ENCODE data around the gene CYBC1. TPM values are rescaled to one million over a fixed set of nuclear protein-coding genes. Genes with fewer than 3 reads are reported as not detected.

Gene CYBC1
- total and polyA plus RNA-seq, 10 donors, result 105 to 333 (median 284) TPM

DNA sequence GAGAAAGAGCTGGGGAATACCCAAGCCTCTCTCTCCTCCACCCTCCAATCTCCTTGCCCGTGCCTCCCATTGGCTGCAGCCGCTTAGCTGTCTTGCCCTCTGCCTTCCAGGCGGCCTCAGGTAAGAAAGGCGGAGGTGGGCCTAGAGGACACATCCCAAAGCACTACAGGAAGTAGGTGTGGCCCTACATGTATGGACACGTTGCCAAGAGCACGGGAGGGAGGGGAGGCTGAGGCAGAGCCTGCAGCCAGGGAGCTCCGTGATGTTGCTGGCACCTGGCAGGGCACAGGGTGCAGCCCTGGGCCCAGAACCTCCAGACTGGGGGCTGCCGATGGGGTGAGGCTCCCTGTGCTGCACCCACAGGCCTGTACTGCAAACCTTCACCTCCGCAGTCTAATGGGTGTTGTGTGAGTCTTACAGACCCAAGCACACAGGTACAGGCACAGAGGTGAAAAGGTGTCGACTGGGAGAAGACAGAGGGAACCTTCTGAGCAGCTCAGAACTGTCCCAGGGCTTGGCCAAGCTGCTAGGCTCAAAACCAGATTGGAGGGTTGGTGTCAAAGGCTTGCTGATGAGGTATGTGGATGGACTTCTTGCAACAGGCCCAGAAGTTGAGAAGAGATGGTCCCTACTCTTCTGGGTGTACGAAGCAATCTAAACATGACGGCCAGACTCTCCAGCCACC, 45.4 kb upstream of the CYBC1 start:
- no peak for DNase-seq
- WGBS, 5 donors, result 67 to 81% (median 77%) methylated on average over 11 to 12 of the region's 12 CpGs
- no peaks in the 10 kb centered on the region for H3K9me3 ChIP-seq
- peak overlapping the region in 4 of 8 donors; percentile 80 to 92 (median 89) for H3K27ac ChIP-seq
- H3K27me3 ChIP-seq (replicated peaks in 1 of 7), result no peaks in the 10 kb centered on the region
- TF ChIP-seq POLR2A (IDR thresholded peaks at IDR 0.05), result no peak
- TF ChIP-seq, protein P1, sequence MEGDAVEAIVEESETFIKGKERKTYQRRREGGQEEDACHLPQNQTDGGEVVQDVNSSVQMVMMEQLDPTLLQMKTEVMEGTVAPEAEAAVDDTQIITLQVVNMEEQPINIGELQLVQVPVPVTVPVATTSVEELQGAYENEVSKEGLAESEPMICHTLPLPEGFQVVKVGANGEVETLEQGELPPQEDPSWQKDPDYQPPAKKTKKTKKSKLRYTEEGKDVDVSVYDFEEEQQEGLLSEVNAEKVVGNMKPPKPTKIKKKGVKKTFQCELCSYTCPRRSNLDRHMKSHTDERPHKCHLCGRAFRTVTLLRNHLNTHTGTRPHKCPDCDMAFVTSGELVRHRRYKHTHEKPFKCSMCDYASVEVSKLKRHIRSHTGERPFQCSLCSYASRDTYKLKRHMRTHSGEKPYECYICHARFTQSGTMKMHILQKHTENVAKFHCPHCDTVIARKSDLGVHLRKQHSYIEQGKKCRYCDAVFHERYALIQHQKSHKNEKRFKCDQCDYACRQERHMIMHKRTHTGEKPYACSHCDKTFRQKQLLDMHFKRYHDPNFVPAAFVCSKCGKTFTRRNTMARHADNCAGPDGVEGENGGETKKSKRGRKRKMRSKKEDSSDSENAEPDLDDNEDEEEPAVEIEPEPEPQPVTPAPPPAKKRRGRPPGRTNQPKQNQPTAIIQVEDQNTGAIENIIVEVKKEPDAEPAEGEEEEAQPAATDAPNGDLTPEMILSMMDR (IDR thresholded peaks at IDR 0.05 in 8 of 11, conservative IDR thresholded peaks at IDR 0.05 in 3 of 11), result peak in 1 of 11 experiments; percentile 8
- TF ChIP-seq POLR2AphosphoS5 (IDR thresholded peaks at IDR 0.05), result no peak
- H3K4me1 ChIP-seq, result peaks cover 5 to 55% (median 44%) of the 10 kb centered on the region in 6 donors
- H3K4me3 ChIP-seq, result peak overlapping the region in 1 of 8 donors; percentile 85
- H3K36me3 ChIP-seq, result no peaks in the 10 kb centered on the region
- intact Hi-C loops (cut with DNase I; ENCODE audit: low total_unique reads), result loop anchor here (10.0 kb wide), 1 partner anchor 59 kb away; no protein-coding TSS in a partner anchor

DNA sequence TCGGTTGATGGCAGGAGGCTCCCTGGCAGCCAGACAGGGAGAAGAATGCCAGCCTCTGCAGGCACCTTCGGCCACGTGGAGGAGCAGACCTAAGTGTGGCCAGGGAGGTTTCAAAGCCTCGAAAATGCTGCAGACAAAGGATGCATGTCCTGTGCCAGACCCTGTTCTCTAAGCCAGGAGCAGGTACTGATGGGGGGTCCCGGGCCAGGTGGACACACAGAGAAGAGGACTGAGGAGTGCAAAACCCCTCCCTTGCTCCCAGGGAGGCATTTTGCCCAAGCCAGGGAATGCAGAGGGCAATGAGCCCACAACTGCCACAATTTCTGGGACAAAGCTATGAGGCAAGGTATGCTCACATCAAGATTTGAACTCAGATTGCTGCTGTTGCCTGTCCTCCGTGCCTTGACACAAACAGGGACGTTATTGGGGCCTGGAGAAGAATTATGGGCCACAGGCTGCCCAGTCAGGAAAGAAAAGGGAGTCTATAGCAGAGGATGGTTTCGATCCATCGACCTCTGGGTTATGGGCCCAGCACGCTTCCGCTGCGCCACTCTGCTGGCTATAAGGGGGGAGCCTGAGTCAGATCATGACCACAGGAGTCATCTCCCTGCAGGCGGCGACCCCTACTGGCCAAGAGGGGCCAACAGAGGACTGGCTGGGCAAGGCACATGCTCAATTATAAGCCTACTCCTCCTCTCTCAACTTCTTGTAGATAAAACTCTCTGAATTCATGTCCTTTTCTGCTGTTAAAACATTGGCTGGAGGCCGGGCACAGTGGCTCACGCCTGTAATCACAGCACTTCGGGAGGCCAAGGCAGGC, 43.9 kb upstream of the CYBC1 start:
- Histone ChIP-seq H3K4me1 (peaks cover 5 to 52% (median 44%) of the 10 kb centered on the region in 6 donors), H3K27ac (peak overlapping the region in 5 of 8 donors; percentile 35 to 90 (median 58)), H3K9me3 (no peaks in the 10 kb centered on the region), H3K27me3 (replicated peaks in 1 of 7) (no peaks in the 10 kb centered on the region), H3K36me3 (peaks cover 0 to 12% (median 0%) of the 10 kb centered on the region in 6 donors), H3K4me3 (peak overlapping the region in 1 of 8 donors; percentile 43)
- intact Hi-C loops (cut with DNase I; ENCODE audit: low total_unique reads), result loop anchor here (10.0 kb wide), 1 partner anchor 60 kb away; no protein-coding TSS in a partner anchor
- peak; percentile 96 for DNase-seq
- 8 to 14% (median 12%) methylated on average over 15 to 17 of the region's 17 CpGs for WGBS, 5 donors
- TF ChIP-seq POLR2AphosphoS5 (IDR thresholded peaks at IDR 0.05), result peak; percentile 67 to 76 (median 68)
- TF ChIP-seq, protein P1 (IDR thresholded peaks at IDR 0.05 in 8 of 11, conservative IDR thresholded peaks at IDR 0.05 in 3 of 11), result peak; percentile 87 to 99 (median 95)
- no peak for TF ChIP-seq POLR2A (IDR thresholded peaks at IDR 0.05)

DNA sequence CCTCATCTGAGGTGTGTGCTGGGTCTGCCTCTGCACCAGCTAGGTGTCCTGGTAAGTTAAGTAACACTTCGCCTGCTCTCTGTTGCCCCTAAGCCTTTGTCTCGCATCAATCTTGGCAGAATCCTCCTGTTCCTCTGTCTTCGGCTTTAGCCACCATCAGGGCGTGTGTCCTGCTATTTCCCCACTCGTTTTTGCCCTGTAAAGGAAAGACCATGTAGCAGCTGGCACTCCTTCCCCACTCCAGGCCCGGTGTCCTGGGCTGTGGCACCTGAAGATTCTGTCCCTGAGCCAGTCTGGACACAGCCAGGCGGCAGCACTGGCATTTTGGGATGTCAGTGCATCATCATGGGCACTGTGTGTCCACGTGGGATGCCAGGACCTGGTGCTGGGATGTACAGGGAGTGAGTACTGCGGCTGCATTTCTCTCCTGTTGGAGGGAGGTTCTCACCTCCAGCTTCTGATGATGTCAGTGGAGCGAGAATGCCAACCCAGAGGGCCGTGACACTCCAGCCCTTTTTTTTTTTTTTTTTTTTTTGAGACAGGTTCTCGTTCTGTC, 42.8 kb upstream of the CYBC1 start:
- intact Hi-C loops (cut with DNase I; ENCODE audit: low total_unique reads), result loop anchor here (10.0 kb wide), 1 partner anchor 61 kb away; no protein-coding TSS in a partner anchor
- DNase-seq, result no peak
- TF ChIP-seq, protein P1 (IDR thresholded peaks at IDR 0.05 in 8 of 11, conservative IDR thresholded peaks at IDR 0.05 in 3 of 11), result no peak
- TF ChIP-seq POLR2A (IDR thresholded peaks at IDR 0.05), result no peak
- TF ChIP-seq POLR2AphosphoS5 (IDR thresholded peaks at IDR 0.05), result no peak
- Histone ChIP-seq H3K9me3 (no peaks in the 10 kb centered on the region), H3K36me3 (peaks cover 0 to 24% (median 7%) of the 10 kb centered on the region in 6 donors), H3K4me3 (no peak overlapping the region), H3K27ac (no peak overlapping the region), H3K4me1 (peaks cover 5 to 40% (median 35%) of the 10 kb centered on the region in 6 donors), H3K27me3 (replicated peaks in 1 of 7) (no peaks in the 10 kb centered on the region)
- 83 to 94% (median 87%) methylated on average over 12 of the region's 12 CpGs for WGBS, 5 donors

Data from spleen (tissue), 11 donors.